Non-pigmented ciliary epithelial cell (primary cell): ENCODE results near the gene DOLPP1.
"Not testable (repeated sequence)": the region's sequence is repeated elsewhere in the genome, so short reads cannot be mapped to it uniquely, and the experiment has no call there.

Source experiments
- DNase-seq: peaks from one replicate; pipeline ENCODE4 v3.0.0-alpha.2; 2010; ENCODE audit warnings: low read depth

The DOLPP1 gene

GRCh38 chr9:129080601-129081387 lies at the start of gene DOLPP1:
Gene DOLPP1 (plus strand): TSS chr9:129081111. CDS start chr9:129081132, 21 bp downstream.
- DNase-seq: peak; percentile 97

- DNase-seq: no peak
Observed at GRCh38 chr9:129031514-129031913, 49.4 kb upstream of the DOLPP1 start.

- DNase-seq: no peak
Observed at GRCh38 chr9:129032541-129033159, 48.3 kb upstream of the DOLPP1 start.

GRCh38 chr9:129033216-129033615 lies 47.7 kb upstream of the DOLPP1 start:
- DNase-seq: no peak

GRCh38 chr9:129035838-129036237 lies 45.1 kb upstream of the DOLPP1 start:
- not testable (repeated sequence) for DNase-seq

GRCh38 chr9:129036241-129036922 lies 44.5 kb upstream of the DOLPP1 start, which contains the start of gene MIGA2:
Gene MIGA2 (plus strand): TSS chr9:129036626. CDS start chr9:129040595, 3,969 bp downstream.
- peak; percentile 94 for DNase-seq

GRCh38 chr9:129036923-129037766 lies 43.8 kb upstream of the DOLPP1 start:
- DNase-seq: no peak

GRCh38 chr9:129037767-129038098 lies 43.2 kb upstream of the DOLPP1 start:
- DNase-seq: no peak

GRCh38 chr9:129038109-129038852 lies 42.6 kb upstream of the DOLPP1 start:
- DNase-seq: no peak

- DNase-seq: no peak
Observed at GRCh38 chr9:129040113-129040643, 40.7 kb upstream of the DOLPP1 start.

- no peak for DNase-seq
Observed at GRCh38 chr9:129042016-129042415, 38.9 kb upstream of the DOLPP1 start.

- DNase-seq: no peak
Observed at GRCh38 chr9:129052592-129052991, 28.3 kb upstream of the DOLPP1 start.

- DNase-seq: no peak
Observed at GRCh38 chr9:129053020-129053419, 27.9 kb upstream of the DOLPP1 start.

GRCh38 chr9:129054163-129054851 lies 26.6 kb upstream of the DOLPP1 start:
- no peak for DNase-seq

- no peak for DNase-seq
Observed at GRCh38 chr9:129058965-129059795, 21.7 kb upstream of the DOLPP1 start.

- DNase-seq: no peak
Observed at GRCh38 chr9:129059796-129060785, 20.8 kb upstream of the DOLPP1 start.

GRCh38 chr9:129060991-129061390 lies 19.9 kb upstream of the DOLPP1 start:
- no peak for DNase-seq

GRCh38 chr9:129063061-129063460 lies 17.9 kb upstream of the DOLPP1 start:
- no peak for DNase-seq
